K562 (cell line): ENCODE measurements around the gene TAF8. TPM values are rescaled to one million over a fixed set of nuclear protein-coding genes. Genes with fewer than 3 reads are reported as not detected.

Experiments used
- ARNT ChIP-seq, 2 experiments: fragments of 450-650 bp; IDR thresholded peaks; 2 replicates each; pipeline ENCODE4 v1.6.1; 2016; ENCODE audit warnings: mild to moderate bottlenecking in 1 of 2
- FOXK1 ChIP-seq: sonication (generic); formaldehyde crosslinking; IDR thresholded peaks from 2 replicates; pipeline ENCODE4 v1.8.0; 2022; ENCODE audit warnings: missing genetic modification reagents, mild to moderate bottlenecking, borderline replicate concordance
- LARP7 ChIP-seq: fragments of 450-650 bp; IDR thresholded peaks from 2 replicates; pipeline ENCODE4 v1.6.1; 2016
- NELFE ChIP-seq: IDR thresholded peaks from 2 replicates; pipeline ENCODE4 v1.6.1; 2011; ENCODE audit warnings: mild to moderate bottlenecking; ENCODE audit not compliant: insufficient read depth, insufficient read length
- NONO ChIP-seq, 2 experiments: fragments of 200-400 bp in 1 of 2; fragments of 450-650 bp in 1 of 2; formaldehyde crosslinking in 1 of 2; IDR thresholded peaks; 2 replicates each; pipeline ENCODE4 v1.6.1; 2017; ENCODE audit warnings: low read depth in 2 of 2, mild to moderate bottlenecking in 2 of 2, moderate library complexity in 2 of 2, low read length in 1 of 2
- POLR2H ChIP-seq: IDR thresholded peaks from 2 replicates; pipeline ENCODE4 v1.6.1; 2016; ENCODE audit warnings: missing genetic modification characterization, low read depth, mild to moderate bottlenecking, control low read depth, missing compliant biosample characterization, moderate library complexity
- RBM34 ChIP-seq: fragments of 200-400 bp; formaldehyde crosslinking; IDR thresholded peaks from 2 replicates; pipeline ENCODE4 v1.6.1; 2018; ENCODE audit warnings: low read length, borderline replicate concordance; ENCODE audit not compliant: insufficient read depth
- SMAD4 ChIP-seq: fragments of 250-450 bp; sonication (Bioruptor Pico); conservative IDR thresholded peaks from 2 replicates; pipeline ENCODE4 v1.8.0; 2021; ENCODE audit warnings: inconsistent platforms, mild to moderate bottlenecking, moderate library complexity
- SMARCC2 ChIP-seq: fragments of 450-650 bp; IDR thresholded peaks from 2 replicates; pipeline ENCODE4 v1.6.1; 2017; ENCODE audit warnings: antibody characterized with exemption, moderate library complexity, mild to moderate bottlenecking, low read depth
- SRSF9 ChIP-seq: fragments of 200-400 bp; formaldehyde crosslinking; IDR thresholded peaks from 2 replicates; pipeline ENCODE4 v1.6.1; 2017; ENCODE audit warnings: low read depth, low read length, borderline replicate concordance
- ZNF507 ChIP-seq: conservative IDR thresholded peaks from 2 replicates; pipeline ENCODE4 v1.6.1; 2017; ENCODE audit warnings: missing genetic modification characterization, missing compliant biosample characterization
- polyA plus RNA-seq, 8 experiments: library from polyadenylated mRNA; depleted of rRNA in 4 of 8; stranded (reverse) in 5 of 8; unstranded in 3 of 8; fragments of >200 nt; fragmentation: Nextera tagmentation in 2 of 8; fragmentation: Illumina TruSeq in 1 of 8; extraction: Ambion mirVana in 2 of 8; extraction: Trizol in 1 of 8; gene quantifications; 2 replicates each; pipeline versions ENCODE4 v1.2.1 to v1.2.3, GENCODE V29; 2011 to 2014; ENCODE audit warnings: inconsistent platforms in 1 of 8, missing spikeins in 1 of 8
- total RNA-seq, 7 experiments: library from RNA; depleted of rRNA in 6 of 7; stranded (reverse); fragments of >200 nt in 6 of 7; fragmentation: Illumina TruSeq in 2 of 7; extraction: Trizol in 2 of 7; gene quantifications; 2 replicates each; pipeline versions ENCODE4 v1.2.1 to v1.2.3, GENCODE V29; 2011 to 2021; ENCODE audit warnings: low replicate concordance in 1 of 7
- TF ChIP-seq, protein P1 (sequence below): fragments of 250-450 bp; sonication (Bioruptor Pico); IDR thresholded peaks from 2 replicates; pipeline ENCODE4 v1.5.0; 2021
- TF ChIP-seq, protein P2 (sequence below): sonication (generic); formaldehyde crosslinking; IDR thresholded peaks from 2 replicates; pipeline ENCODE4 v1.4.0; 2020; ENCODE audit warnings: mild to moderate bottlenecking, missing genetic modification reagents
- TF ChIP-seq, protein P3 (sequence below): fragments of 250-450 bp; sonication (Bioruptor Pico); IDR thresholded peaks from 2 replicates; pipeline ENCODE4 v1.5.0; 2021
- TF ChIP-seq, protein P4 (sequence below): sonication (generic); formaldehyde crosslinking; IDR thresholded peaks from 2 replicates; pipeline ENCODE4 v1.8.0; 2022; ENCODE audit warnings: missing genetic modification reagents, mild to moderate bottlenecking, moderate library complexity, borderline replicate concordance
- TF ChIP-seq, protein P5 (sequence below): fragments of 250-450 bp; sonication (Bioruptor Pico); IDR thresholded peaks from 2 replicates; pipeline ENCODE4 v1.5.0; 2020; ENCODE audit warnings: mild to moderate bottlenecking
- TF ChIP-seq, protein P6 (sequence below), 2 experiments: fragments of 450-650 bp in 1 of 2; IDR thresholded peaks; 2 replicates each; pipeline ENCODE4 v1.6.1; 2011 to 2017; ENCODE audit warnings: low read depth in 2 of 2, antibody characterized with exemption in 1 of 2, borderline replicate concordance in 1 of 2, low read length in 1 of 2, mild to moderate bottlenecking in 1 of 2, mixed read lengths in 1 of 2; ENCODE audit not compliant: control insufficient read depth in 1 of 2

Gene TAF8
- total and polyA plus RNA-seq, 9 of the 15 experiments (the other 6 are each of a cell fraction or from before 2014, with no cell fraction given) = 29.4 to 84.0 (median 52.6) TPM

DNA sequence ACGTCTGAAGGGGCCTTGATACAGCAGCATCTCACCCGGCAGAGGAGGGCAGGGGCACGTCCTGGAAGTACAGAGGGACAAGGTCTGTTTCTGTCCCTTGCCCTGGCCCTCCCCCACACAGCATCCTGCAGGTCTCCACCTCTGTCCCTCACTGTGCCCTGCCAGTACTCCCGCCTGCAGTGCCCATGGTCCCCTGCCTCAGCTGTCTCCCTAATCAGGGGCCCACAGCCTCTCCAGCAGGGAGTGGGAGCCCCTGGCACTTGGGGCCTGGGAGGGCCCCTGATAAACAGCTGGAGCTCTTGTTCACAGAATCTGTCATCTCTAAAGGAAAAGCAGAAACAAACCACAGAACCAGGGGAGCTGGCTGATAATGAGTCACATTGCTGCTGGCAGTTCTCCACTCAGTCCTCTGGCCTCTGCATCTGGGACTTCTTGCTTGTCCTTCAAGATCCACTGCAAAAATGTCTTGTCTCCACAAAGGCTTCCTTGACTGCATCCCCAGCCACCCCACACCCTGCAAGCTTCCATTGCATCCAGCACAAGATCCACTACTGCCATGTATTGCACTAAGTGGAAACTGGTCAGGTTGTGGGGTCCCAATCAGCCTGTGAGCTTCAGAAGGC is 33.2 kb upstream of the TAF8 start (continued):
- TF ChIP-seq, protein P1, sequence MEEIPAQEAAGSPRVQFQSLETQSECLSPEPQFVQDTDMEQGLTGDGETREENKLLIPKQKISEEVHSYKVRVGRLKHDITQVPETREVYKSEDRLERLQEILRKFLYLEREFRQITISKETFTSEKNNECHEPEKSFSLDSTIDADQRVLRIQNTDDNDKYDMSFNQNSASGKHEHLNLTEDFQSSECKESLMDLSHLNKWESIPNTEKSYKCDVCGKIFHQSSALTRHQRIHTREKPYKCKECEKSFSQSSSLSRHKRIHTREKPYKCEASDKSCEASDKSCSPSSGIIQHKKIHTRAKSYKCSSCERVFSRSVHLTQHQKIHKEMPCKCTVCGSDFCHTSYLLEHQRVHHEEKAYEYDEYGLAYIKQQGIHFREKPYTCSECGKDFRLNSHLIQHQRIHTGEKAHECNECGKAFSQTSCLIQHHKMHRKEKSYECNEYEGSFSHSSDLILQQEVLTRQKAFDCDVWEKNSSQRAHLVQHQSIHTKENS (CRISPR knock-in tag) = no peak
- TF ChIP-seq, protein P2, sequence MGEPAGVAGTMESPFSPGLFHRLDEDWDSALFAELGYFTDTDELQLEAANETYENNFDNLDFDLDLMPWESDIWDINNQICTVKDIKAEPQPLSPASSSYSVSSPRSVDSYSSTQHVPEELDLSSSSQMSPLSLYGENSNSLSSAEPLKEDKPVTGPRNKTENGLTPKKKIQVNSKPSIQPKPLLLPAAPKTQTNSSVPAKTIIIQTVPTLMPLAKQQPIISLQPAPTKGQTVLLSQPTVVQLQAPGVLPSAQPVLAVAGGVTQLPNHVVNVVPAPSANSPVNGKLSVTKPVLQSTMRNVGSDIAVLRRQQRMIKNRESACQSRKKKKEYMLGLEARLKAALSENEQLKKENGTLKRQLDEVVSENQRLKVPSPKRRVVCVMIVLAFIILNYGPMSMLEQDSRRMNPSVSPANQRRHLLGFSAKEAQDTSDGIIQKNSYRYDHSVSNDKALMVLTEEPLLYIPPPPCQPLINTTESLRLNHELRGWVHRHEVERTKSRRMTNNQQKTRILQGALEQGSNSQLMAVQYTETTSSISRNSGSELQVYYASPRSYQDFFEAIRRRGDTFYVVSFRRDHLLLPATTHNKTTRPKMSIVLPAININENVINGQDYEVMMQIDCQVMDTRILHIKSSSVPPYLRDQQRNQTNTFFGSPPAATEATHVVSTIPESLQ (CRISPR knock-in tag) = no peak
- TF ChIP-seq SMARCC2 (peak; percentile 96), ARNT (IDR thresholded peaks at IDR 0.05) (peak; percentile 95 to 97; a peak in 3 of 4 replicates), SMAD4 (CRISPR knock-in tag) (peak; percentile 98), FOXK1 (CRISPR knock-in tag) (peak; percentile 78; the same call in 1 of the 2 replicates), RBM34 (no peak), POLR2H (tag) (no peak), LARP7 (no peak), NONO (IDR thresholded peaks at IDR 0.05; ENCODE audit: low read depth in 2 of 2, low read length in 1 of 2) (peak in 1 of 2 experiments; percentile 88; a peak in 2 of 4 replicates), ZNF507 (tag) (no peak), NELFE (no peak), SRSF9 (no peak)
- TF ChIP-seq, protein P3, sequence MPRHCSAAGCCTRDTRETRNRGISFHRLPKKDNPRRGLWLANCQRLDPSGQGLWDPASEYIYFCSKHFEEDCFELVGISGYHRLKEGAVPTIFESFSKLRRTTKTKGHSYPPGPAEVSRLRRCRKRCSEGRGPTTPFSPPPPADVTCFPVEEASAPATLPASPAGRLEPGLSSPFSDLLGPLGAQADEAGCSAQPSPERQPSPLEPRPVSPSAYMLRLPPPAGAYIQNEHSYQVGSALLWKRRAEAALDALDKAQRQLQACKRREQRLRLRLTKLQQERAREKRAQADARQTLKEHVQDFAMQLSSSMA (CRISPR knock-in tag) = no peak
- TF ChIP-seq, protein P4, sequence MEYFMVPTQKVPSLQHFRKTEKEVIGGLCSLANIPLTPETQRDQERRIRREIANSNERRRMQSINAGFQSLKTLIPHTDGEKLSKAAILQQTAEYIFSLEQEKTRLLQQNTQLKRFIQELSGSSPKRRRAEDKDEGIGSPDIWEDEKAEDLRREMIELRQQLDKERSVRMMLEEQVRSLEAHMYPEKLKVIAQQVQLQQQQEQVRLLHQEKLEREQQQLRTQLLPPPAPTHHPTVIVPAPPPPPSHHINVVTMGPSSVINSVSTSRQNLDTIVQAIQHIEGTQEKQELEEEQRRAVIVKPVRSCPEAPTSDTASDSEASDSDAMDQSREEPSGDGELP (CRISPR knock-in tag) = peak; percentile 100
- TF ChIP-seq, protein P5, sequence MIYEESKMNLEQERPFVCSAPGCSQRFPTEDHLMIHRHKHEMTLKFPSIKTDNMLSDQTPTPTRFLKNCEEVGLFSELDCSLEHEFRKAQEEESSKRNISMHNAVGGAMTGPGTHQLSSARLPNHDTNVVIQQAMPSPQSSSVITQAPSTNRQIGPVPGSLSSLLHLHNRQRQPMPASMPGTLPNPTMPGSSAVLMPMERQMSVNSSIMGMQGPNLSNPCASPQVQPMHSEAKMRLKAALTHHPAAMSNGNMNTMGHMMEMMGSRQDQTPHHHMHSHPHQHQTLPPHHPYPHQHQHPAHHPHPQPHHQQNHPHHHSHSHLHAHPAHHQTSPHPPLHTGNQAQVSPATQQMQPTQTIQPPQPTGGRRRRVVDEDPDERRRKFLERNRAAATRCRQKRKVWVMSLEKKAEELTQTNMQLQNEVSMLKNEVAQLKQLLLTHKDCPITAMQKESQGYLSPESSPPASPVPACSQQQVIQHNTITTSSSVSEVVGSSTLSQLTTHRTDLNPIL = peak; percentile 79
- TF ChIP-seq, protein P6, sequence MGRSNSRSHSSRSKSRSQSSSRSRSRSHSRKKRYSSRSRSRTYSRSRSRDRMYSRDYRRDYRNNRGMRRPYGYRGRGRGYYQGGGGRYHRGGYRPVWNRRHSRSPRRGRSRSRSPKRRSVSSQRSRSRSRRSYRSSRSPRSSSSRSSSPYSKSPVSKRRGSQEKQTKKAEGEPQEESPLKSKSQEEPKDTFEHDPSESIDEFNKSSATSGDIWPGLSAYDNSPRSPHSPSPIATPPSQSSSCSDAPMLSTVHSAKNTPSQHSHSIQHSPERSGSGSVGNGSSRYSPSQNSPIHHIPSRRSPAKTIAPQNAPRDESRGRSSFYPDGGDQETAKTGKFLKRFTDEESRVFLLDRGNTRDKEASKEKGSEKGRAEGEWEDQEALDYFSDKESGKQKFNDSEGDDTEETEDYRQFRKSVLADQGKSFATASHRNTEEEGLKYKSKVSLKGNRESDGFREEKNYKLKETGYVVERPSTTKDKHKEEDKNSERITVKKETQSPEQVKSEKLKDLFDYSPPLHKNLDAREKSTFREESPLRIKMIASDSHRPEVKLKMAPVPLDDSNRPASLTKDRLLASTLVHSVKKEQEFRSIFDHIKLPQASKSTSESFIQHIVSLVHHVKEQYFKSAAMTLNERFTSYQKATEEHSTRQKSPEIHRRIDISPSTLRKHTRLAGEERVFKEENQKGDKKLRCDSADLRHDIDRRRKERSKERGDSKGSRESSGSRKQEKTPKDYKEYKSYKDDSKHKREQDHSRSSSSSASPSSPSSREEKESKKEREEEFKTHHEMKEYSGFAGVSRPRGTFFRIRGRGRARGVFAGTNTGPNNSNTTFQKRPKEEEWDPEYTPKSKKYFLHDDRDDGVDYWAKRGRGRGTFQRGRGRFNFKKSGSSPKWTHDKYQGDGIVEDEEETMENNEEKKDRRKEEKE (IDR thresholded peaks at IDR 0.05; ENCODE audit: borderline replicate concordance in 1 of 2, control insufficient read depth in 1 of 2, low read depth in 2 of 2, low read length in 1 of 2) = no peak
